Measurements from ENCODE around the gene KIAA1549.

Gene KIAA1549

GRCh38 chr7:138903186-138903820 is 77.9 kb downstream of the KIAA1549 start:
- DNase-seq = peak; percentile 88

DNA sequence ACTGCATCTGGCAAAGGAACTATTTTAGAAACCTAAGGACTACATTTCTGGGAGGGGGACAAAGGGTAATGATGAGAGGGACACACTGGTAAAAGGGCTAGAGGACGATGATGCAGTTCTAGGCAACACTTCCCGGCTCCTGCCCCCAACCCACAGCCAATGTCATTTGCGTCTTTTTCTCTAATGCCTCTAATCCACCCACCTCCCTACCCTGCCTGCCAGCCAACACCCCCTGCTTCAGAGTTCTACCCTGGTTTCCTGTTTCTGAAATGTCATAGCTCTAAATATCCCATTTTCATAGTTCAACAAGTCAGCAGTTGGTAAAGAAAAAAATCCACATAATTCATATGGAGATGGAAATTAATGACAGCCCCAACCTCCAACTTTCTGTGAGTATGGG is 79.0 kb downstream of the KIAA1549 start:
- no peak for DNase-seq

DNA sequence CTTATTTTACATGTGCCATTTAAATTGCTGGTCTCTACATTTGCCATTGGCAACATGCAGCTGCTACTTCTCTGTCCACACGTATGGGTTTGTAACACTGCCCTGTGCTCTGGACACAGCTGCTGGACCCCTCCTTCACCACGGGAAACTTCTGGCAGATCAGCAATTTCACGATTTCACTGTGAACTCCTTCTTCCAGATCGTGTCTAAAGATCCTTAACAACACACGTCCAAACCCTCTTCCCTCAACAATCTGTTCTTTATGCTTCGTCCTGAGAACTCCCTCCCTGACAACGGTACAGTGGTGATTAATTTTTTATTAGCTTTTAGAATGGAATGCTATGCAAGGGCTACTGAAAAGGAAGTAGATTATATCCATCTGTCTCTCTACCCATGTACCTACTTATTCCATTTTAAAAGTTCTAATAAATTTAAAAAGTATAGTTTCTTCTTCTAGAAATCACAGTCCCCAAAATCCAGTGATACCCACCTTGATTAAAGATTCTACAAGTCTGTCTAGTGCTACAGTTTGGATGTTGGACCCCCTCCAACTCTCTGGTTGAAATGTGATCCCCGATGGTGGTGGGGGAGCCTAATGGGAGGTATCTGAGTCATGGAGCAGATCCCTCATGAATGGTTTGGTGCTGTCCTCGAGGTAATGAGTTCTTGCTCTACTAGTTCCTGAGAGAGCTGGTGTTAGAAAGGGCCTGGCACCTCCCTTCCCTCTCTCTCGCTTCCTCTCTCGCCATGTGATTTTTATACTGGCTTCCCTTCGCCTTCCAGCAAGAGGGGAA is 81.0 kb downstream of the KIAA1549 start:
- no peak for DNase-seq

DNA sequence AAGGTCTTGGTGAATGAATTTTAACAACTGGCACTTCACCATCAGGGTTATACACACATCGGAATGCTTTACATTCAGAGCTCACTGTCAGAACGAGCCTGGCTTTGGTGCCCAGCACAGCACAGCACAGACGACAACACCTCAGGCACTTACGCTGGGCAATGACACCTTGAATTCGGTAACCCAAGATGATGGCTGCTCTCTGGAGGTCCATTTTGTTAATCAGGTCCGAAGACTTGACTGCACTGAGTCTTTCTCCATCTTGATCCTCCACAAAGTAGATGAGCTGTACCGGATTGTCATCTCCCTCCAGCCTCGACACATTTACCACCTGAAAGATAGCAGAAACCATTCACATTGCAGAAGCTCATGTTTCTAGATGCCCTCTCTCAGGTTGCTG is 82.4 kb downstream of the KIAA1549 start:
- no peak for DNase-seq

DNA sequence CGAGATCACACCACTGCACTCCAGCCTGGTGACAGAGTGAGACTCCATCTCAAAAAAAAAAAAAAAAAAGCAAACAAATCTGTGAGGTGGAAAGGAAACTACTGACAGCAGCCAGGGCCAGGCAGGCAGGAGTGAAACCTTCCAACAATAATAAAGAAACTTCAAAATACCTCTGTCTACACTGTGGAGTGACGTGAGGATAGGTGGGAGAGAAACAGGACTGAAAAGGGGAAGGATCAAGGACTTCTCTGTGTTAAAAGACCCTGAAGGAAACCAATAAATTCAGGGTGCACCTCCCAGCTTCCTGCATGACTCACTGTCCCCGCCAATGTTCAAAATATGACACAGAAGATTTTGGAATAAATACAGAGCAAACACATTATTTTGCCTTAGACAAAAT is 82.9 kb downstream of the KIAA1549 start:
- DNase-seq = no peak

GRCh38 chr7:138895679-138896078 is 85.5 kb downstream of the KIAA1549 start:
- DNase-seq = no peak

DNA sequence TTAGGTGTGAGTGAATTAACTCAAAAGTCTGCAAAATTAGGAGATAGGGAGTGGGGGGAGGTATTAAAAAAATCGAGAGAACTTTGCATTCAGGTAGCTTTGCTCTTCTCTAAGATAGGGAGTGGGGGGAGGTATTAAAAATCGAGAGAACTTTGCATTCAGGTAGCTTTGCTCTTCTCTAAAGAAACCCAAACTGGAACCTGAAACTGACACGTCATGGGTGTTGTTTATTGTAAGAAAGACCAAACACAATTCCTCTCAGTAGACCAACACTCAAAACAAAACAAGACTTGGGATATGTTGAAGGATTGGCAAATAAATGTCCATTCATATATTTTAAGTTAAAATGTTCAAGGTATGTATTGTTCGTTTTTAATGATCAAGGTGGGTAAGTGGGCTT is 87.9 kb downstream of the KIAA1549 start:
- DNase-seq = no peak

GRCh38 chr7:138892812-138893211 is 88.4 kb downstream of the KIAA1549 start:
- DNase-seq = peak; percentile 67

- no peak for DNase-seq
Observed at GRCh38 chr7:138892006-138892630, 89.1 kb downstream of the KIAA1549 start.

DNA sequence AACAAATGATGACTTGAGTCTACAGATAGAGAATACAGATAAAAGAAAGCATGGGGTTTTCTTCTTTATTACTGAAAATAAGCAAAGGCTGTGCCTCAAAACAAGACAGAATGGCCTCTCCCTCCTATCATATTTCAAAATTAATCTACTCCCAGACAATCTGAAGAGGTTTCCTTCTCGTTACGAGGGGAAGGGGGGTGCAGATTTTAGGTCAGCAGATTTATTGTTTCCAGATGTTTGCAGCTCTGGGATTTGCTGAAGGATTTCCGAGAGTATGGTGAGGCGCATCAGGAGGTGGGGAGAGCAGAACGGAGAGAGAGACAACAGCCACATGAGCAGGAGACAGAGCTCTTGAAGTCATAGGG is 89.8 kb downstream of the KIAA1549 start:
- DNase-seq = no peak

DNA sequence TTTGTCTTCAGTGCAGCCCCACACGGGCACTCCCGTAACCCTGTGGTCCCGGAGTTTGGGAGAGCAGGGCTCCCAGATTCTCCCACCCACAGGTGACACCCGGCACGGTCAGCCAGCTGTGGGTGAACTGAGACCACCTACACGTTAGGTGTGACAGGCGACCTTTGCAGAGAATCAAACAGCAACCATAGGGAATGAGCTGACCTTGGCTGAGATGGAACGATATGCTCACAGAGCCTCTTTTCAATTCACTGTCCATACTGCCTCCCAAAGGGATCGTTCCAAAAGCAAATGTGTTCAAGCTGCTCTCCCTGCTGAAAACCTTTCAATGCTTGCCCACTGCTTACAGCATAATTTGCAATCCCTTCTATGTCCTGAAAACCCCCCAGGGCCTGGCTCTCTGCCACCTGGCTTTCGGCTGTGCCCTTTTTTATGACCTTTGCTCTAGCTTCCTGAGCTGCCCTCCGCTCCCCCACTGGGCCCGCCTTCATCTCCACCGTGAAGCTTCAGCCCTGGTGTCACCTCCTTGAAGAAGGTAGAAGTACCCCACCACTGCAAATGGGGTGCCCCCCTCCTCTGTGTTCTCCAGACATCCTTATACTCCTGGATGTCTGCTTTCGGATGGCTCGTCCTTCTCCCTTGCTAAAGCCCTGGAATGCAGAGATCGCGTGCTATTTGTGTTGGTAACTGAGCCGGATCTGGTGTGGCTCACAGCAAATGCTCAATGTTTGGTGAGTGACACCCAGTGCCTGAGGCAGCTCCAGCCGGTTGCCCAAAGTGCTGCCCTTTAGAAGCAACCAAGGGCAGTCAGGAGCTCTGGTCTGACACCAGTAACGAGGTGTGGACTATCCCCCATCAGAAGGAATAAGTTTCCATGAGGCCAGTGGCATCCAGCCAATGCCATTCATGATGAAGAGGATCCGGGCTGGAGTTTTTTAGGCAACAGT is 90.4 kb downstream of the KIAA1549 start:
- DNase-seq = peak; percentile 69

DNA sequence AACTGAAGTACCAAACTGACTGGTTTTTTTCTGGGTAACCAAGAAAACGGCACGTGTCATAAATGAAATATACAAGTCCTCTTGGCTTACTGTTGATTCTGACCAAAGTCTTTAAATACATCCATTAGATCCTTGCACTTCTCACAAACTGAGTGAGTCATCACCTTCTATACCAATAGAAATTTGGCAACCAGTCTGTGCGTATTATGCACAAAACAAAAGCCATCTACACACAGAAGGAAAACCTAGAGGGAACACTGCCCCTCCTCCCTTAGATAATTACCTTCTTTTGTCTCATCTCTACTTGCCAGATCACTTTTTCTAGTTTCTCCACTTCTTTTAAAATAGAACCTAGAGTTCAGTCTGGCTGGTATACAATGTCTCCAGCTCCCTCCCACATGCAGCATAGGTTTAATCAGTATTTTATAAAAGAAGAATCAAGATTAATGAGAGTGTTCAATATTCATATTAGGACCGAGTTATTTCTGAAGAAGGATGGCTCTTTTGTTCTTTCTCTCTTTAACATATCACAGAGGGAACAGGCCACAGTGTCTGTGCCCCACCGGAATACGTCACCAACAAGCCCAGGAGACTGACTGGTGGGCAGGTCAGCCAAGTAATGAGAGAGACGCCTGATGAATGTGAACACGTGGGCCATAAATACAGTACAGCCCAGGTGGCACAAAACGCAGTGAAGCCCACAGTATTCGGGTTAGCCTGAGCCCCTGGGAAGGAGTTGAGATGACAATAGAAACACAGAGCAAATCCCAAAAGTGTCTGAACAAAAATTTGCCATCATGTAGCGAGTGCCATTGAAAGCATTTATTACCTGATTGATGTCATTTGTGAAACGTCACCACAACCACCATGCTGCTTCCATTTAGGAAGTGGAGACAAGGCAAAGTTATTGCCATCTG is 91.3 kb downstream of the KIAA1549 start:
- DNase-seq = peak; percentile 75

GRCh38 chr7:138887872-138888656 is 93.1 kb downstream of the KIAA1549 start:
- DNase-seq = peak; percentile 13

DNA sequence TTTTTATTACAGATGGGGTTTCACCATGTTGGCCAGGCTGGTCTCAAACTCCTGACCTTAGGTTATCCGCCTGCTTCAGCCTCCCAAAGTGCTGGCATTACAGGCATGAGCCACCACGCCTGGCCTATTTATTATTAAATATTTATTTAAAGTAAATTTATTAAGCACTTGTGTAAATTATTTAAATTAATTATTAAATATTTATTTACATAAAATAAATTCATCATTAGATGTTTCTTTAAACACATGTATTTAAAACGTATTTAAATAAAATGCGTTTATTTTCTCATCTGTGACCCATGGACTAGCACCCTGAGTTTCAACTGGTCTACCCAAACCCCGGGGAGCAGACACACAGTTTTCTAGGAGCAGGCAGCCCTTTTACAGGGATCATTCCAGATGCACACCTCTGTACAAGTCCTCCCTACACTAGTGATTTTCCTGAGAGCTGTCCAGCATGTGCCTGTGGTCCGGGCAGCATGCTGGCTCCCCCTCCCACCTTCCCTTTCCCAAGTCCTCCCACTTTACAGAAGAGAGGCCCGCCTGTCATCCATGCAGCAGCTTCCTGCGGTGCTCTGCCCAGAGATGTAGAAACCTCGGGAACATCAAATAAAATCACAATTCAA is 94.0 kb downstream of the KIAA1549 start:
- no peak for DNase-seq

DNA sequence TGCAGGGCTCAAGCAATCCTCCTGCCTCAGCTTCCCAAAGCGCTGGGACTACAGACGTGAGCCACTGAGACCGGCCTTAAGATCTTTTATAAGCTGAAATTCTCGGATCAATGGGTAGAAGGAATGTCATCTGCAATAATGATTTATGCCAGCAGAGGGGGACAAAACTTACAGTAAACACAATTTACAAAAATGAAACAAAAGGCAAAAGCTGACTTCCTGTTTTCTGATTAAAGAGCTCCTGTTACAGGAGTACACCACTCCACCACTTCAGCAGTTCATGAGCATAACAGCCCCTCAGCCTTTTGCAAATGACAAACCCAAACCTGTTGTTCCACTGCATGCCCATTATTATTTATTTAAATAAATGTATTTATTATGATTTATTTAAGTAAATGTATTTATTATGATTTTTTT is 94.7 kb downstream of the KIAA1549 start:
- DNase-seq = peak; percentile 90

DNA sequence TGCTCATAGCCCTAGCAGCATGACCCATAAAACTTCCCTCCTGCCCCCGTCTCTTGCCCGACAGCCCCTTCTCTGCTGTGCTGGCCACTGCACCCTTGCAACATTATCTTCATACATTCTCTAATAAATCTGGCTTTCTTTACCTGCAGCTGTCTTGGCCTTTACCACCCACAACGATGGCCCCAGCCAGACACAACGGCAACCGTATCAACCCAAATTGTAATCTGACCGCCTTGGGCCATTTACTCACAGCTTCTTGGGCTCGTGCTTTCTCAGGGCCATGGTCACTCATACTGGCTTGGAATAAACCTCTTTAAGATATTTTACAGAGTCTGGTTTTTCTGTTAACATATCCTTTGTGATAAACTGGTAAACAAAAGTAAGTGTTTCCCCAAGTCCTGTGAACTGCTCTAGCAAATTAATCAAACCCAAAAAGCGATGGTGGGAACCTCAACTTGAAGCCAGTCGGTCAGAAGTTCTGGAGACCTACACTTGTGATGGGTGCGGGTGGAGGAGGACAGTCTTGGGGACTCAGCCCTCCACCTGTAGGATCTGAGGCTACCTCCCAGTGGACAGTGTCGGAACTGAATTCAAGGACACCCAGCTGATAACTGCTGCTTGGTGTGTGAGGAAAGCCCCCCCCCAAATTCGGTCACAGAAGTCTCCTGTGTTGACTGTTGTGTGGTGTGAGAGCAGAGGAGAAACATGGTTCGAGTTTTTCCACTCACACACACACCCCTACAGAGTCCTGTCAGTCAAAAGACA is 95.6 kb downstream of the KIAA1549 start:
- no peak for DNase-seq

GRCh38 chr7:138882249-138882648 is 98.9 kb downstream of the KIAA1549 start:
- no peak for DNase-seq

GRCh38 chr7:138881579-138882188 is 99.5 kb downstream of the KIAA1549 start:
- no peak for DNase-seq

- DNase-seq = no peak
Observed at GRCh38 chr7:138880881-138881578, 100.2 kb downstream of the KIAA1549 start.
